HG03060 (cell line): Measurements from ENCODE around the gene TAOK3.
"Not testable (repeated sequence)": the region's sequence is repeated elsewhere in the genome, so short reads cannot be mapped to it uniquely, and the experiment has no call there.

ENCODE experiments used
- ATAC-seq: cut with Tn5 transposase; IDR thresholded peaks from one replicate; pipeline ENCODE4 v1.9.1; 2021; ENCODE audit warnings: low read depth, moderate number of reproducible peaks; ENCODE audit not compliant: unreplicated experiment

TAOK3 gene

DNA sequence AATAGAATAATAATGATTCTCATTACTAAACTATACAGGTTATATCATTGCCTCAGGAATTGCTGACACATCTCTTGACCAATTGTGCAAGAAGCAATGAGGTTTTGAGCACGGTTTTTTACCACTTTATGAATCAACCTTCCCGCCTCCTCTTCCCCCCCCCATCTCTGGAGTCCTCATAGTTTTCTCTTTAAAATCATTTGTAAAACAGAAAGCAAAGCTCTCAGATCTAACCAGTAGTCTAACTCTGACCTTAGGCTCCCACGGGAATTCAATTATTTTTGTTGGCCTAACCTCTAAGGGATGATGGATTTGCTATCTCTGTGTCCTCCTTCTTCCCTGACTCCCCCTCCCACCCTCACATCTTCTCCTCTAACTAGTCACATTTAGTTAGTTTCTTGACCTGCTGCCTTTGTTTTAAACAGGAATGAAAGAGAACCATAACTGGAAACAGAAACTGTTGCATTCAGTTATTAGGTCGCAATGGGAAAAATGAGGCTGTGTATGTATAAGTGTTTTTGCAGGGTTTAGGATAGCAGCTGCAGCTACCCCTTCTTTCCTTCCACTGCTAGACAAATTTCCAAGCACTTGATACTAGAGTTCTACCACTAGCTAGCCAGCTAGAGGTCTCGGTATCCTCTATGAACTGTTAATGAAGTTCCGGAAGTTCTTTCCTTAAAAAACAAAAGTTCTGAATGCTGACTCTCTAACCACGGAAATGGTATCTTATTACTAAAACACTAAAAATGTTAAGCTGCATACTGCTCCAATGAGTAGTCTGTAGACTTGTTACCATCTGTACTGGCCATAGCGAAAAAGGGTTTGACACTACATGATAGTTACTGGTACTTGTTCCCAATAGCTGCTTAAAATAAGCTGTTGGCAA is 65.4 kb downstream of the TAOK3 start:
- no peak for ATAC-seq

DNA sequence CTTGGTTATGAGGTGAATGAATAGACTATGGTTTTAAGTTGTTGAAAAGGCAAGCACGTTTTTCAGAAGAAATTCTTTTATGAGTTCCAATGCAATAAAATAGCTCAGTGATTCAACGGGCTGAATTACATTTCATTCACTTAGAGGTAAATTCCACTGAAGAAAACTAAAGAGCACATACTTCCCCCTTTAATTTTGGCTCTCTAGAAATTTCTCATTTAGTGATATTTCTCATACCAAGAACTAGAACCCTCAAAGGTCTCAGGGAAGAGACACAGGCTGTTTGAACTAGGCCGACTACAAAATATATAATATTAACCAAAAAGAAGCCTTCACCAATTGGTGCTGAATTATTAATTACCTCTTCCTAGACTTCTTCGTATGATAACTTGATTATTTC is 68.6 kb downstream of the TAOK3 start:
- no peak for ATAC-seq

DNA sequence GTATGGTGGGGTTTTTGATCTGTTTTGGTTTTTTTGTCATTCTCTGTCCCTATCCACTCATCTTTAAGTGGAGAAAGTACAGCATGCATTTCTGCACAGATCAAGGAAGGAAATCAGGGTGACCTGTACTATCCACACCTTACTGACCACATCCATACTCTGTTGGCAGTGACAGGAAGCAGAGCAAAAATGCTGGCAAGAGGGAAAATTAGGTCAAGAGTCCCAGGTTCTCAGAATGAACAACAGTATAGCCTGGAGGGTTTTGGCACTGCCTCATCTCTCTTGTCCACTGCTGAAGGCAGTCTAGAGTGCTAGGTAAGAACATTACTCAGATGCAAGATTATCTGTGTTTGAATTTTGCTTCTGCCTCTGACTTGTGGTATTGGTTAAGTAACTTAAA is 70.7 kb downstream of the TAOK3 start:
- no peak for ATAC-seq

DNA sequence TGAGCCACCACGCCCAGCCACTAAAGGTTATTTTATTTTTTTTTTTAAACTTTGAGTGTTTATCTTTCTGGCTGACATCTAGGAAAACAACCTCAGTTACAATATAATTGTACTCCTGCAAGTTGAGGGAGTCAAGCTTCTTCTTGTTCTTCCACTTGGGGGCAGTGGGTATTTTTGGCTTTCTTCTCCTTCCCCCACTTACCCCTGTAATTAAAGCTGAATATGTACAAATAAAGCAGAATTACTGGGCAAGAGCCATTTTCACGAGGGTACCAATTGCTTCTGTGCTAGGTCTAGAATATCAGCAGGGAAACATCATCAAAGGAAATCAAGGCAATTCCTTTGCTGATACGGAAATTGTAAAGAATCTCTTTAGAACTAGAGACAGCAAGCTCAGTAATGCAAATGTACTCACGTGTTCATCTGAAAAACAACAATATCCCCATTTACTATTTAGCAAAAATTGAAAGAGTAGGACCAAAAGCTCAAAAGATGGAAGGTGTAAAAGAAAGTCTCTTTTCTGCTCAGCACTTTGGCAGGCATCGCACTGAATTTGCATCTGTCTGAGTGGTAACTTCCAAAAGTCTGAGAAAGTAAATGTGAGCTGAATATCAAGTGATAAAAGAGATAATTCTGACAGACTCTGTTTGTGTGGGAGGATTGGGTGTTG is 72.8 kb downstream of the TAOK3 start:
- no peak for ATAC-seq

DNA sequence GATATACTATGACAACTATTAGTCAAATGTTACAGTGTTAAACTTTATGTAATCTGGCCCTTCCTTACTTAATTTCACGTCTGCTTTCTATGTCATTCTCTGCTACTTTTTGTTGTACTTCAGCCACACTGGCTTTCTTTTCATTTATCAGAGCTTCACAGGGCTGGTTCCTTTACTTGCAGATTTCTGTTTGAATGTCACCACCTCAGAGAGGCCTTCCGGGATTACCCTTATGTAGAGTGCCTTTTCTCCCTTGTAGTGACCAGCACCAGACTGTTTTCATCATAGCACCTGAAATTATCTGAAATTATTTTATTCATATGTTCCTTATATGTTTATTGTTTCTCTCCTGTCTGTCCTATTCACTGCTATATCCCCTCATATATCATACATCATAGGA is 75.4 kb downstream of the TAOK3 start:
- ATAC-seq: no peak

DNA sequence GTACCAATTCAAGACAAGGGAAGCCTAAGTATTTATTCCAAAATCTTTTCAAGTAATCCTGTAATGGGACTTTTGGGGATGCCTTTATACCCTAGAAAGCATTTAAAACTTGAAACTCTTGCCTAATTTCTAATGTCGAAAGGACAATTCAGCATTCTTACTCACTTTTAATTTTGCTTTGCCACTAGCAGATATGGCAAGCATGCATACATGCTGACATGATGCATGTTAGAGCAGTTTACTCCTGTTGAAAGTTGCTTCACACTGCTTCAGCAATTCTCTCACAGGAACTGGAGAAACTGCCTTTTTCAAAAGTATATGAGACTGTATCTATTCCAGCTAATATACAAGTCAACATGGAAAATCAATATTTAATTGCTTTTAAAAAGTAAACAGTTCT is 79.9 kb downstream of the TAOK3 start:
- no peak for ATAC-seq

DNA sequence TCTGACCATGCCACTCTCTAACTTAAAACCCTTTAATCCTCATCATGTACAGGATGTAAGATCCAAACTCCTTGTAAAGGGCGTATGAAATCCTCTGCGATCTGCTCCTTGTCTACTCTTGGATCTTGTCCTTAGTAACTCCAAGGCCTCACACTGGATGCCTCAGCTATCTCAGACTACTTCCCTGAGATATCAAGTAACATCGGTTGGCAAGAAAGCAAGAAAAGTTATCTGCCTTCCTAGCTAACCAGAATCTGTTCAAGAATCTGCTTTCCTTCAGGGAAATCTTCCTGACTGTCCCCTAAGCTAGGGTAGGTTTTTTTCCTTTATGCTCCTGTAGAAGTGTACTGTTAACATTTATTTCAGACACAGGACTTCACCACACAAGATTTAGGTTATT is 82.6 kb downstream of the TAOK3 start:
- no peak for ATAC-seq

DNA sequence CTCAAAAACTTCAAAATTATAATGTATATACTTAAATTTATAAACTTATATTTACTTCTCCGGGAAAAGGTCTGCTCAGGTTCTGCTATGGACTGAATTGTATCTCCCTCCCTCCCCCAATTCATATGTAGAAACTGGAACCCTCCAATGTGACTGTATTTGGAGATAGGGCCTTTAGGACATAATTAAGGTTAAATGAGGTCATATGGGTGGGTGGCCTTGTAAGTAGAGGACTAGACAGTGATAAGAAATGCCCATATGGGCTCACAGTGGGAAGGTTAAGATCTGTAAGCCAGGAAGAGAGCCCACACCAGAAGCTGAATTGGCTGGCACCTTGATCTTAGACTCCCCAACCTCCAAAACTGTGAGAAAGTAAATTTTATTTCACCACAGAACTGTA is 84.5 kb downstream of the TAOK3 start:
- no peak for ATAC-seq

DNA sequence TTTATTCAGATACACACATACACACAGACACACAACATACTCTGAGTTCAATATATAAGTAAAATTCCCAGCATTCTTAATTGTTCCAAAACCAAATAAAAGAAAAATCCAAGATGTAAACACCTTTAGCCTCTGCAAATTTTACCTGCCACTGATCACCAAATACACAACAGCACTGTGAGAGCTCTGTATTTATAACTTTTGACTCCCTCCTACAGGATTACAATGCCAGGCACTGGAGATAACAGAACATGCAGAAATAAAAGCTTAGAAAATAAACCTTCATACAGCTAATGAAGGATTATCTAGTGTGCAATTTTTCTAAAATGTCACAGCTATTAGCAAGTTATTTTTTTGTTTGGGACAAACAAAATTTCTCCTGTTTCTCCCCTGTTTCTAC is 85.0 kb downstream of the TAOK3 start:
- no peak for ATAC-seq

DNA sequence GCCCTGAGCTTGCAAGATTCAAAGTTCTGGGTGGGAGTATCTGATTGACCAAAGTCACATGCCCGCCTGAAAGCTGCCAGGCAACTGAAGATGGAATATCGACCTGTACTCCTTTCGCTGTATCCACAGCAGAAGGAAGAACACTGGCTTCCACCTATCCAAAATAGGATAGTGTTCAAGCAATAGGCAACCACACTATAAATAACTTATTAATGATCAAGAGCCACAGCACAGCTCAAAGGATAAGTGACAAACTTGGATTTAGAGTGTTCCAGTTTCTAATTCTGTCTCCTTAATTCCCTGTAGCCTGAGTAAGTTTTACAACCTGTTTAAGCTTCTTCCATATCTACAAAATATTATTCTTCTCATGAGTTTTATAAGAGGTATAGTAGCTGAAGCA is 89.9 kb downstream of the TAOK3 start:
- no peak for ATAC-seq

DNA sequence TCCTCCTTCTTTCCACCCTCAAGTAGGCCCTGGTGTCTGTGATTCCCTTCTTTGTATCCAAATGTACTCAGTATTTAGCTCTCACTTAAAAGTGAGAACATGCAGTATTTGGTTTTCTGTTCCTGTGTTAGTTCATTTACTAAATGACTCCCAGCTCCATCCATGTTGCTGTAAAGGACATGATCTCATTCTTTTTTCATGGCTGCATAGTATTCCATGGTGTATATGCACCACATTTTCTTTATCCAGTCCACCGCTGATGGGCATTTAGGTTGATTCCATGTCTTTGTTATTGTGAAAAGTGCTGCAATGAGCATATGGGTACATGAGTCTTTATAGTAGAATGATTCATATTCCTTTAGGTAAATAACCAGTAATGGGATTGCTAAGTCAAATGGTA is 94.4 kb downstream of the TAOK3 start:
- ATAC-seq: not testable (repeated sequence)

DNA sequence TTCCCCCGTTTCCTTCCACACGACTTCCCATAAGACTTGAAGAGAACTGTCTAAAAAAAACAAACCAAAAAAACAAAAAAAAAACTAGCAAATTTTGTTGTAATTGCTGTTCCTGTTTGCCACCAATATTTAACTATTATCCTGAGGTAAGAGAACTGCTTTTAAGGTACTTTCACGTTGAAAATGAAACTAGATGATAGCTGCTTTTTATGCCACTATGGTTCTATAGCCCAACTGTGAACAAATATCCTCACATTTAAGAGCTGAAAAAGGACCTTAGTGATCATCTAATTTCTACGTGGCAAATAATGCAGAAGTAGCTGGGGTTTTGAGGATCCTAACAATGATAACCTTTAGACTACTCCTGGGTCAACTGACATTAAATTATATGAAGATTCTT is 98.6 kb downstream of the TAOK3 start:
- ATAC-seq: no peak

DNA sequence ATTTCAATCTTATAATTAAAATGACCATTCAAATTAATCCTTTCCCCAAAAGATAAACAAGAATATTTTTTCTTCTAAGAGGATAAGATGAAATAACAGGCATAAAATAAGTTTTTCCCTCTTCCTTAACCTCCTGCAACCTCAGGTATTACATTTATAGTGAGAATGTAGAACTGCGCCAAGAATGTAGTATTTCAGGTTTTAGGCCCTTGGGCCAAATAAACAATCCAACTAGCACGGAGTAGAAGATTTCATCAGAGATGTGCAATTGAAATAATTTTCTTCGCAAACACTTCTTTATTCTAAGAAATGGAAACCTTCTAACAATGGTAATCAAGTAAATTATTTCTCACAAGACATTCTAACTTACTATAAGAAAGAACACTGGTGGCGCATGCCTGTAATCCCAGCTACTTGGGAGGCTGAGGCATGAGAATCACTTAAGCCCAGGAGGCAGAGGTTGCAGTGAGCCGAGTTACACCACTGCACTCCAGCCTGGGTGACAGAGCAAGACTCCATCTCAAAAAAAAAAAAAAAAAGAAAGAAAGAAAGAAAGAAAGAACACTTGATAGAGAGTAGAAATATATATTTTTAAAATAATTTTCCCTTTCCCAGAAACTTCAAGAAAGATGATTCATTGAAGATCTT is 100.8 kb downstream of the TAOK3 start:
- no peak for ATAC-seq

DNA sequence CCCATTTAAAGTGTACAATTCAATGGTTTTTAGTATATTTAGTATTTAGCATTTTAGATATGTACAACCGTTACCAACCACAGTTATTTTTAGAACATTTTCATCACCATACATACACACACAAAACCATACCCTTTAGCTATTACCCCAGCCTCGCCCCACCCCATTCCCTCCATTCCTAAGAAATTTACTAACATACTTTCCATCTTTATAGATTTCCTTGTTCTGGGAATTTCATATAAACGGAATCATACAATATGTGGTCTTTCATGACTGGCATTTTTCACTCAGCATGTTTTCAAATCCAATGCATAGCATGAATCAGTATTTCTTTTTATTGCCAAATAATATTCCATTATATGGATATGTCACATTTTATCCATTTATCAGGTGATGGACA is 101.5 kb downstream of the TAOK3 start:
- ATAC-seq: no peak

DNA sequence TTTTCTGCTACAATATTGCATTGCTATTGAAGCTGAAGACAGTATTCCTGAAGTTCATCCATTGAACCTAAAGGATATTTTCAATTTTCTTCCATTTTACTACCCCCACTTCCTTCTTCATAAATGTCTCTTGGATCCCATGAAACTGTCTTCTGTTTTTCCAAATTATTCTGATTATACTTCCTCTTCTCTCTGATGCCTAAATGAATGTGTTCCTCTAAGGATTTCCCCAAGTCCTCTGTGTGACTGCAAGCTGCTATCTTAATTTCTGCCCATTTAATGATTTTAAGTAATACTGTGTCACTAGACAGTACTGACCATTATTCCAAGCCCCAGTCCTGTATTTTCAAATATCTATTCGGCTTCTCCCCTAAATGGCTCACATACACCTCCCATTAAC is 102.9 kb downstream of the TAOK3 start:
- no peak for ATAC-seq

DNA sequence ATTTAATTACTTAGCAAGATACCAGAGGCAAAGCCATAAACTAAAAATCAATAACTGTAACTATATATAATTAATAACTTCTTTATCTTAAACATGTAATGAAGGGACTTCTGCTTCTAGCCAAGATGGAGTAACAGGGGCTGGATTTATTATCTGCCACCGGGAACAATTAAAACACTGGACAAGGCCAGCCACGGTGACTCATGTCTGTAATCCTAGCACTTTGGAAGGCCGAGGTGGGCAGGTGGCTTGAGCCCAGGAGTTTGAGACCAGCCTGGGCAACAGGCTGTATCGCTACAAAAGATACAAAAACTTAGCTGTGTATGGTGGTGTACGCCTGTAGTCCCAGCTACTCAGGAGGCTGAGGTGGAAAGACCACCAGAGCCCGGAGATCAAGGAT is 113.6 kb downstream of the TAOK3 start:
- no peak for ATAC-seq

DNA sequence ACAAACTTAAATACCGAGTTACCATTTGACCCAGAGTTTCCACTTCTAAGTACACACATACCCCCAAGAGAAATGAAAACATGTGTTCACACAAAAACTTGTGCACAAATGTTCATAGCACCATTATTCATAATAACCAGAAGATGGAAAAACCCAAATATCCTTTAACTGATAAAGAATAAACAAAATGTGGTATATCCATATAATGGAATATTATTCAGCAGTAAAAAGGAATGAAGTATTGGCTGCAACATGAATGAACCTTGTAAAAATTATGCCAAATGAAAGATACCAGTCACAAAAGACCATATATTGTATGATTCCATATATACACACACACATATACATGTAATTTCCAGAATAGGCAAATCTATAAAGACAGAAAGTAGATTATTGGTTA is 116.4 kb downstream of the TAOK3 start:
- no peak for ATAC-seq

DNA sequence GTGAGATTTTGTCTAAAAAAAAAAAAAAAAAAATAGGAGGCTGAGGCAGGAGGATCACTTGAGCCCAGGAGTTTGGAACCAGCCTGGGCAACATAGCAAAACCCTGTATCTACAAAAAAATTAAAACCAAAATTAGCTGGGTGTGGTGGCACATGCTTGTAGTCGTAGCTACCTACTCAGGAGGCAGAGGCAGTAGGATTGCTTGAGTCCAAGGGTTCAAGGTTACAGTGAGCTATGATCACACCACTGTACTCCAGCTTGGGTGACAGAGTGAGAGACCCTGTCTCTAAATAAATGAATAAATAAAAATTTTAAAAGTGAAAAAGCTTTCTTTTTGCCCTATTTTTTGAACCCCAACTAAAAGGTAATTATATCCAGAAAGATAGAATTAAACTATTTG is 123.2 kb downstream of the TAOK3 start:
- no peak for ATAC-seq

DNA sequence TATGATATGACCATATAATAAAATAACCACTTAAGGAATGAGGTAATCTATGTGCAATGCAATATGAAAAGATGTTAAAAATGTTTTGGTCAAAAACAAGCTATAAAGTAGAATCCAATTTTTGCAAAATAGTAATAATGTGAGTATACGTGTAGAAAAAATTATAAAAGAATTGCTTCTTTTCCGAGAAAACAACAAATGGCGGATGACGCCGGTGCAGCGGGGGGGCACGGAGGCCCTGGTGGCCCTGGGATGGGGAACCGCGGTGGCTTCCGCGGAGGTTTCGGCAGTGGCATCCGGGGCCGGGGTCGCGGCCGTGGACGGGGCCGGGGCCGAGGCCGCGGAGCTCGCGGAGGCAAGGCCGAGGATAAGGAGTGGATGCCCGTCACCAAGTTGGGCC is 126.8 kb downstream of the TAOK3 start:
- ATAC-seq: not testable (repeated sequence)

DNA sequence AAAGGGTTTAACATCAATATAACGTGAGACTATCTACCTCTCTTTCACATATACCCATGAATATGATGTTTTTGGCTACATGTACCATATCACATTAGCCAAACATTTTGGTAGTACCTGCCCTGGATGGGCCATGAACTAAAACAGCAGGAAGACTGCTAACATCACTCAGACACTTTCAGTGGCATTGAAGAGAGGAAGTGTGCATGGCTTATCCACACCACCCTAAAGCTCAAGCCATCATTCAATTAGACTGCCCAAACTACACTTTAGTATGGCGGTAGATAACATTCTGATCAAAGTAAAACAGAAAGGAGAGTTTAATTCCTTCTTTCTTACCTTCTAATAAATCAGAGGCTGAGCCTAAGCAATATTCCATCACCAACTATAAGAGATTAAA is 133.8 kb downstream of the TAOK3 start:
- no peak for ATAC-seq

DNA sequence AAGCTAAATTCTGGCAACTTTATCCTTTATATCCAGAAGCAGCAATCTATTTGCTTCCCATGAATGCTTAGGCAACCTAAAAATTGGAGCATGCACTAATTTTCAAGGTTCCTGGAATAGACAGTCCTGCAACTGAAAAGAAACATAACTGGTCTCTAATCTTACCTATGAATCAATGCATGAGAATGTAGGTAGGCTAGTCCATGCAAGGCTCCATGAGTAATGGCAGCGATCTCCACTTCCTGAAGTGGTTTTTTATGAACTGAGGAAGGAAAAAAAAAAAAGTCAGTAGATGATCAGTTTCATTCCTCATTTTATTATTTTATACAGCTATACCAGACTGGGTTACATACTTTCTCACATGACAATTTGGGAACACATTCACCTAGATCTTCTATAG is 134.8 kb downstream of the TAOK3 start:
- ATAC-seq: no peak
